ENCODE data around the gene FLNC. TPM values are rescaled to one million over a fixed set of nuclear protein-coding genes. Genes with fewer than 3 reads are reported as not detected.

The FLNC gene
- total RNA-seq, 1 donor from 2014 or later, result 184 TPM

DNA sequence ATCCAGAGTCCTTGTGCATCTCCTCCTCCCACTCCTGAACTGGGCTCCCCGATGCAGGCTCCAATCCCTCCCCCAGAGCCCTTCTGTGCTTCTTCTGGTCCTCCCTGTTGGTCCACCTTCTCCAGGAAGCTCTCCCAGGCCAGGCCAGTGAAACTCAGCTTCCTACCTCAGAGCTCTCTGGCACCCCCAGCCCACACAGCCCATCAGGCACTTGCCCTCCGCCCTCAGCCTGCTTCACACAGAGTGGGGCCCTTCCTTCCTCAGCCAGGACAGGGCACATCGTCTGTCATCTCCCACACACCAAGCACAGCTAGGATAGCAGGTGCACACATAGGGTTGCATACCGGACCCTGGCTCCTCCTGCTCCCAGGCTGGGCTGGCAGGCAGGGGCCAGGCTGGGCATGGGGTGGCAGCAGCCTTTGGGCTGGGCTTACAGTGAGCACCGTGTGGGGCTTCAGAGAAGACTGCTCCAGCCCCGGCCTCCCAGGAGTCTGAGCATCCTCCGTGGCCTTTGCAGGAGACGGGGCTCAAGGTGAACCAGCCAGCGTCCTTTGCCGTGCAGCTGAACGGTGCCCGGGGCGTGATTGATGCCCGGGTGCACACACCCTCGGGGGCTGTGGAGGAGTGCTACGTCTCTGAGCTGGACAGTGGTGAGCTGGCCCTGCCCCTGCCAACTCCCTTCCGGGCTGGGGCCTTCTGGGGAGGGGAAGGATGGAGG, 26.0 kb downstream of the FLNC start:
- no peaks in the 10 kb centered on the region for H3K9me3 Mint-ChIP-seq
- TF ChIP-seq, protein P1, sequence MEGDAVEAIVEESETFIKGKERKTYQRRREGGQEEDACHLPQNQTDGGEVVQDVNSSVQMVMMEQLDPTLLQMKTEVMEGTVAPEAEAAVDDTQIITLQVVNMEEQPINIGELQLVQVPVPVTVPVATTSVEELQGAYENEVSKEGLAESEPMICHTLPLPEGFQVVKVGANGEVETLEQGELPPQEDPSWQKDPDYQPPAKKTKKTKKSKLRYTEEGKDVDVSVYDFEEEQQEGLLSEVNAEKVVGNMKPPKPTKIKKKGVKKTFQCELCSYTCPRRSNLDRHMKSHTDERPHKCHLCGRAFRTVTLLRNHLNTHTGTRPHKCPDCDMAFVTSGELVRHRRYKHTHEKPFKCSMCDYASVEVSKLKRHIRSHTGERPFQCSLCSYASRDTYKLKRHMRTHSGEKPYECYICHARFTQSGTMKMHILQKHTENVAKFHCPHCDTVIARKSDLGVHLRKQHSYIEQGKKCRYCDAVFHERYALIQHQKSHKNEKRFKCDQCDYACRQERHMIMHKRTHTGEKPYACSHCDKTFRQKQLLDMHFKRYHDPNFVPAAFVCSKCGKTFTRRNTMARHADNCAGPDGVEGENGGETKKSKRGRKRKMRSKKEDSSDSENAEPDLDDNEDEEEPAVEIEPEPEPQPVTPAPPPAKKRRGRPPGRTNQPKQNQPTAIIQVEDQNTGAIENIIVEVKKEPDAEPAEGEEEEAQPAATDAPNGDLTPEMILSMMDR (IDR thresholded peaks at IDR 0.05; ENCODE audit: unreplicated experiment), result no peak
- peaks cover 10% of the 10 kb centered on the region for H3K36me3 Mint-ChIP-seq
- no peak overlapping the region for H3K4me3 Mint-ChIP-seq
- no peak for DNase-seq (ENCODE audit: low spot score in 2 of 2, unreplicated experiment in 2 of 2)
- H3K4me1 Mint-ChIP-seq, result peaks cover 5% of the 10 kb centered on the region
- H3K27me3 Mint-ChIP-seq (ENCODE audit: low read depth), result no peaks in the 10 kb centered on the region
- no peak overlapping the region for H3K27ac Mint-ChIP-seq

DNA sequence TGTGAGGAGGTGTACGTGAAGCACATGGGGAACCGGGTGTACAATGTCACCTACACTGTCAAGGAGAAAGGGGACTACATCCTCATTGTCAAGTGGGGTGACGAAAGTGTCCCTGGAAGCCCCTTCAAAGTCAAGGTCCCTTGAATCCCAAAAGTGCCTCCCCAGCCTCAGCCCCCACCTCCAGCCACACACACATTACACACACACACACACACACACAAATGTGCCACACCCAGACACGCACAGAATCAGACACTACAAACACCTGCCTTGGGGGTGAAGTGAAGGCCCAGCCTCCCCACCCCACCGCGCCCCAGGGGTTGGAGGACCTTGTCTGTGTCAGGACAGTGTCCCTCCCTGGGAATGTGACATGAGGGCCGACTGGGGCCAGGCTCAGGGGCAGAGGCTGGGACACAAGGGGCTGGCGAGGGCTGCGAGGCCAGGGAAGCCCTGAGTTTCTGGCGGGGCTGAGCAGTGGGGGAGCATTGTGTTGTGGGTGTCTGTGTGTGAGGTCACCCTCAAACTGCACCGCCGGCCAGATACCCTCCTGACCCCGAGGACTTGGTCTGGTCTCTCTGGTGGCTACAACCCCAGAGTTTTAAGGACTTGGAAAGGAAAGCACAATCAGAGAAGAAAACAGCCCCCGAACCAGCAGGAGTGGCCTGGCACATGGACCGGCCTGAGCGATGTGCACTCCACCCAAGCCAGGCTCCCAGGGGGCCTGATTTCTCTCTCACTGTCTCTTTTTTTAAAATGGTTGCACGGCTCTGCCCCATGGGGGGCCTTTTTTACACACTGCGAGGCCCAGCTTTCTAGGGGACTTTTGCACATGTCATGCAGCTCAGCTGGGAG, 28.4 kb downstream of the FLNC start:
- H3K9me3 Mint-ChIP-seq, result no peaks in the 10 kb centered on the region
- TF ChIP-seq, protein P1 (IDR thresholded peaks at IDR 0.05; ENCODE audit: unreplicated experiment), result no peak
- DNase-seq (ENCODE audit: low spot score in 2 of 2, unreplicated experiment in 2 of 2), result no peak
- peaks cover 7% of the 10 kb centered on the region for H3K36me3 Mint-ChIP-seq
- H3K4me3 Mint-ChIP-seq, result no peak overlapping the region
- peaks cover 15% of the 10 kb centered on the region for H3K4me1 Mint-ChIP-seq
- no peaks in the 10 kb centered on the region for H3K27me3 Mint-ChIP-seq (ENCODE audit: low read depth)
- no peak overlapping the region for H3K27ac Mint-ChIP-seq

DNA sequence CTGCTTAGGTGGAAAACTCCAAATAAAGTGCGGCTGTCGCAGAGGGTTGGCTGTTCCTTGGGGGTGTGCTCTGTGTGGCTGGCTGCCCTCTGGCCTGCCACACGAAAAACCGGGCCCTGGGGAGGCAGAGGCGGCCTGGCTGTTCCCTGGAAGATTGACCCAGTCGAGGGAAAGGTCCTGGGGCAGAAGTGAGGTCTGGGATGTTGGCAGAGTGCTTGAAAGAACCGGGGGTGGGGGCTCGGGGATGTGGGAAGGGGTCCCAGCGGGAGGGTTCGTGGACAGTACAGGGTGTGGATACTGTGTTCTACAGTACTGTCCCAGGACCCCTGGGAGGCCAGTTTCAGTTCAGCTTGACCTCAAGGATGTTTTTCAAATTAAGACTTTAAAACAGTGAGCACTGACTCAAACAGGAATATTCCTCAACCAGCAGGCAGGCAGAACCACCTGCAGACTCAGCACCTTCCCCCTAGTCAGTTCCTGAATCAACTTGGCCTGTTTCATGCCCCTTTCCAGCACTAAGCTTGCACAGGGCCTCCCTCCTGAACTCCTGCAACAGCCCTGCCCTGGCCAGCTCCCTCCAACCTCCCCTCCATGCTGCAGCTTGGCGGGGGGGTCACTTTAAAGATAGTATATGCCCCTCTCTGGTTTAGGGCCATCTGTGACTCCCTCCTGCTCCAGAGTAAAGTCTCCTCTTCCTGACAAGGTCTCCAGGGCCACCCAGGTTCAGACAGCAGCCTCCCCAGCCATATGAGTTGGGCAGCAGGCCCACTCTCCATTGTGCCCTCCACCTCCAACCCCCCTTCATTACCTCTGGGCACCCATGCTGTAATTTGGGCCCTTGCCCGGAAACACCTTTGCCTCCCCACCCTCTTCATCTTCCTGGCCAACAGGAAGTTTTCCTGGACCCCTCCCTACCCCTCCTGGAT, 29.3 kb downstream of the FLNC start:
- TF ChIP-seq, protein P1 (IDR thresholded peaks at IDR 0.05; ENCODE audit: unreplicated experiment), result no peak
- Mint-ChIP-seq H3K27me3 (ENCODE audit: low read depth) (no peaks in the 10 kb centered on the region), H3K4me1 (peaks cover 19% of the 10 kb centered on the region), H3K27ac (no peak overlapping the region), H3K9me3 (no peaks in the 10 kb centered on the region), H3K36me3 (peaks cover 7% of the 10 kb centered on the region), H3K4me3 (no peak overlapping the region)
- DNase-seq (ENCODE audit: low spot score in 2 of 2, unreplicated experiment in 2 of 2), result no peak

DNA sequence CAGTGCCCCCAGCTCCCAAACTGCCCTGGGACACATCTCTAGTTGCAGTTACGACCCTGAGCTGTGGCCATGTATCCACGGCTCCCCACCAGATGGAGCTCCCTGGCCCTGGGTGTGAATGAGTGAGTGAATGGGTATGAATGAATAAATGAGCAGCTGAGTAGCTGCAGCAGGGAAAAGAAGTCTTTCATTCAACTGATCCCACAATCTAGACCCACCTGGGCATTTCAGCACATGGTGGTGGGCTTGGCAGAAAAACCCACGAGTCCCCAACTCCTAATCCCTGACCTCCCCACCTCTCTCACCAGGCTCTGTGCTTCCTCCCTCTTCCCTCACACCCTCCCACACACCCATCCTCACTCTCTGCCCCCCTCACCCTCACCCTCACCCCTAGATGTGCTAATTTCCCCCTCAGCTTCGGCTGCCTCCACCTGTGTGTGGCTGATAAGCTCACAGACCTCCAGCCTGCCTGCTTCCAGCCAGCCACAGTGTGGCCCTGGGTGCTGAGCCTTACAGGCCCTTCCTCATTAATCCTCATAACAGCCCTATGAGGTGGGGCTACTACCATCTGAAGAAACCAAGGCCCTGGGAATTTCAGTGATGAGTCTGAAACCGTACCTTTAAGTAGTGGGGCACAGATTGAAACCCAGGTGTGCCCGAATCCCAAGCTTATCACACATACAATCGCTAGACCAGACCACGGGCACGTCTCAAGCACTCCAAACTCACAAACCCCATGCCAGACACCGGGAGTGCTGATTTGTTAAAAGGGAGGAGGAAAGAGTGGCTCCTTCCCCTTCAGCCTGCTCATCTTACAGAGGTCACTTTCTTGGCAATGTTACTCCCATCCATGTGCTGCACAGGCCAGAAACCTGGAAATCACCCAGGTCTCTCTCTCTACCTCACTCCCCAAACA, 30.2 kb downstream of the FLNC start:
- H3K36me3 Mint-ChIP-seq, result peaks cover 8% of the 10 kb centered on the region
- no peaks in the 10 kb centered on the region for H3K27me3 Mint-ChIP-seq (ENCODE audit: low read depth)
- no peaks in the 10 kb centered on the region for H3K9me3 Mint-ChIP-seq
- no peak overlapping the region for H3K4me3 Mint-ChIP-seq
- H3K4me1 Mint-ChIP-seq, result peaks cover 19% of the 10 kb centered on the region
- no peak for DNase-seq (ENCODE audit: low spot score in 2 of 2, unreplicated experiment in 2 of 2)
- peak overlapping the region; percentile 71 for H3K27ac Mint-ChIP-seq
- TF ChIP-seq, protein P1 (IDR thresholded peaks at IDR 0.05; ENCODE audit: unreplicated experiment), result no peak
